Measurements from ENCODE around the gene TAF6.

DNA sequence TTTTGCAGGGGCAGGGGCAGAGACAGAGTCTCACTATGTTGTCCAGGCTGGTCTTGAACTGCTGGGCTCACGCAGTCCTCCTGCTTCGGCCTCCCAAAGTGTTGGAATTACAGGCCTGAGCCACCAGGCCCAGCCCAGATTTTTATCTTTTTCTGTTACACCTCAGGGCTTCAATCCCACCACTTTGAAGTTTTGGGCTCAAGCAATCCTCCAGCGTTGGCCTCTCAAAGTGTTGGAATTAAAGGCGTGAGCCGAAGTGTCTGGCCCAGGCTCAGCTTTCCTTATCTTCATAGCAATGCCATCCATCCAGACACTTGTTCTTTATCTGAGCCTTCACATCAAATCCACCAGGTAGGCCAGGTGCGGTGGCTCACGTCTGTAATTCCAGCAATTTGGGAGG lies 4.1 kb downstream of the TAF6 start:
- no peak for TF ChIP-seq POLR2AphosphoS5 (IDR thresholded peaks at IDR 0.05)
- TF ChIP-seq, protein P1, sequence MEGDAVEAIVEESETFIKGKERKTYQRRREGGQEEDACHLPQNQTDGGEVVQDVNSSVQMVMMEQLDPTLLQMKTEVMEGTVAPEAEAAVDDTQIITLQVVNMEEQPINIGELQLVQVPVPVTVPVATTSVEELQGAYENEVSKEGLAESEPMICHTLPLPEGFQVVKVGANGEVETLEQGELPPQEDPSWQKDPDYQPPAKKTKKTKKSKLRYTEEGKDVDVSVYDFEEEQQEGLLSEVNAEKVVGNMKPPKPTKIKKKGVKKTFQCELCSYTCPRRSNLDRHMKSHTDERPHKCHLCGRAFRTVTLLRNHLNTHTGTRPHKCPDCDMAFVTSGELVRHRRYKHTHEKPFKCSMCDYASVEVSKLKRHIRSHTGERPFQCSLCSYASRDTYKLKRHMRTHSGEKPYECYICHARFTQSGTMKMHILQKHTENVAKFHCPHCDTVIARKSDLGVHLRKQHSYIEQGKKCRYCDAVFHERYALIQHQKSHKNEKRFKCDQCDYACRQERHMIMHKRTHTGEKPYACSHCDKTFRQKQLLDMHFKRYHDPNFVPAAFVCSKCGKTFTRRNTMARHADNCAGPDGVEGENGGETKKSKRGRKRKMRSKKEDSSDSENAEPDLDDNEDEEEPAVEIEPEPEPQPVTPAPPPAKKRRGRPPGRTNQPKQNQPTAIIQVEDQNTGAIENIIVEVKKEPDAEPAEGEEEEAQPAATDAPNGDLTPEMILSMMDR (IDR thresholded peaks at IDR 0.05): no peak
- no peak for TF ChIP-seq EP300 (IDR thresholded peaks at IDR 0.05)
